Gastrocnemius medialis (tissue), 4 donors: Measurements from ENCODE around the gene KDM3B.

Source experiments
- CTCF ChIP-seq, 5 experiments: fragments of 450-650 bp in 3 of 5; fragments of 200-600 bp in 2 of 5; sonication (generic) in 2 of 5; IDR thresholded peaks in 4 of 5; conservative IDR thresholded peaks in 1 of 5; 1 replicate in 4 of 5; 2 replicates in 1 of 5; pipeline ENCODE4 v1.5.1; 2016 to 2019; ENCODE audit warnings: antibody characterized with exemption in 5 of 5, mild to moderate bottlenecking in 3 of 5, moderate library complexity in 3 of 5
- POLR2A ChIP-seq, 2 donors: fragments of 450-650 bp; IDR thresholded peaks; one replicate each; pipeline ENCODE4 v1.6.1; 2017; ENCODE audit warnings: antibody characterized with exemption in 2 of 2, mild to moderate bottlenecking in 2 of 2, moderate library complexity in 2 of 2

DNA sequence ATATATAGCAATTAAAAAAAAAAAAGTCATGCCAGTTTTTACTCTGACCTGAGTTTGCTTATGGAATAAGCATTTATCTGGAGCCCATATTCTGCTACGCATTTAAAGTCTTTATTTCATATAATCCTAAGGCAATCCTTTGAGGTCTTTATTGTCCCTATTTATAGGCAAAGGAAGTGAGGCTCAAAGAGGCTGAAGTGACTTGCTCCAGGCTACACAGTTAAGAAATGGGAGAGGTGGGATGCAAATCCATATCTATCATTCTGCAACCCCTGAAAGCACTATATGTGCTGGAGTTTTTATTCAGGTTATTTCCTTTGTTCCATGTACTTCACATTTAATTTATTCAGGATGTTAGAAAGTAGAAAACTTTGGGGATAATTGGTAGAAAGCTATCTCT is 12.1 kb downstream of the KDM3B start:
- TF ChIP-seq CTCF (IDR thresholded peaks at IDR 0.05 in 4 of 5, conservative IDR thresholded peaks at IDR 0.05 in 1 of 5) (no peak), POLR2A (IDR thresholded peaks at IDR 0.05) (no peak)
